GM04504 (cell line): Measurements from ENCODE around the gene KRTAP10-9.

Experiments used
- DNase-seq: peaks from one replicate; pipeline ENCODE4 v3.0.0-alpha.2; 2012; ENCODE audit warnings: low read depth

KRTAP10-9 gene

DNA sequence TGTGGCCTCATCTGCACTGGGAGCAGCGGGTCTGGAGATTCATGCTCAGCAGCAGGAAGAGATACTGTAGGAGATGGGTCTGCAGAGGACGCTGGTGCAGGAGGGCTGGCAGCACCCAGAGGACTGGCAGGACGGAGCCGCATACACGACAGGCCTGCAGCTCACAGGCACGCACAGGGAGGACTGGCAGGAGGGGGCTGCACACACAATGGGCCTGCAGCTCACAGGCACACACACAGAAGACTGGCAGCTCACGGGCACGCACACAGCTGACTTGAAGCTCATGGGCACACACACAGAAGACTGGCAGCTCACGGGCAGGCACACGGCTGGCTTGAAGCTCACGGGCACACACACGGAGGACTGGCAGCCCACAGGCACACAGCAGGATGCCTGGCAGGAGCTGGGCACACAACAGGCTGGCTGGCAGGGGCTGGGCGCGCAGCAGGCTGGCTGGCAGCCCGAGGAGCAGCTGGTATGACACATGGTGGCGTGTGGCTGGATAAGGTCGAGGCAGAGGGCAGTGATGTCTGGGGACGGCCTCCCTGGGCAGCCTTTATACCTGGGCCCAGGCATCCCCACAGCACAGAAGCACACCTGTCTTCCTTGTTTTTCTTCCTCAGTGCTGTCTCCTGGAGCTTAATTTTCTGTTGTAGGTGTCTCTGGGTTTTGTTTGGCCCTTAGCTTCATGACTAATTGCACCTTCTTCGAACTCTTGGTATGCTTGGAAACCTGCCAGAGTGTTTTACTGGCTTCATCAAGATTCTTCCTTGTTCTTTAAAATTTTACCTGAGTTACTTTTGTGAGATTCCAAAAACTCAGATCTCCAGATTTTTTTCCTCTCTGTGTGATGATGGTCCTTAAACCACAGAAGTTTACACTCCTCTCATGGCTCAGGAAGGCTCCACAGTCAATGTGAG lies 39.8 kb downstream of the KRTAP10-9 start, which contains the start of gene KRTAP12-2:
TSS of gene KRTAP12-2 (minus strand) at position 527 of the 920 bp plus-strand sequence. CDS start at position 486, 41 bp downstream.
- no peak for DNase-seq

DNA sequence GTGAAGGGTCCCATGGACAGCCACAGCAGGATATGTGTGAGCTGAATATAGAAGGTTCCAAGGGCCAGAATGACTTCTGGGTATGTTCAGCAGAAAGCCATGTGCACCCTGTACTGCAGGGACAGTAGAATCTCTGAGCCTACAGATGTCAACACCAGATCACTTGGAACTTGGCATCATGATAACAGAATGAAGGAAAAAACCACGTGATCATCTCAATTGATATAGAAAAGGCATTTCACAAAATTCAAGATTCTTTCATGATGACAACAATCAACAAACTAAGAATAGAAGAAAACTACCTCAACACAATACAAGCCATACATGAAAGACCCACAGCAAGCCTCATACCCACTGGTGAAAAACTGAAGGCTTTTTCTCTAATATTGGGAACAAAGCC lies 40.7 kb downstream of the KRTAP10-9 start:
- no peak for DNase-seq

DNA sequence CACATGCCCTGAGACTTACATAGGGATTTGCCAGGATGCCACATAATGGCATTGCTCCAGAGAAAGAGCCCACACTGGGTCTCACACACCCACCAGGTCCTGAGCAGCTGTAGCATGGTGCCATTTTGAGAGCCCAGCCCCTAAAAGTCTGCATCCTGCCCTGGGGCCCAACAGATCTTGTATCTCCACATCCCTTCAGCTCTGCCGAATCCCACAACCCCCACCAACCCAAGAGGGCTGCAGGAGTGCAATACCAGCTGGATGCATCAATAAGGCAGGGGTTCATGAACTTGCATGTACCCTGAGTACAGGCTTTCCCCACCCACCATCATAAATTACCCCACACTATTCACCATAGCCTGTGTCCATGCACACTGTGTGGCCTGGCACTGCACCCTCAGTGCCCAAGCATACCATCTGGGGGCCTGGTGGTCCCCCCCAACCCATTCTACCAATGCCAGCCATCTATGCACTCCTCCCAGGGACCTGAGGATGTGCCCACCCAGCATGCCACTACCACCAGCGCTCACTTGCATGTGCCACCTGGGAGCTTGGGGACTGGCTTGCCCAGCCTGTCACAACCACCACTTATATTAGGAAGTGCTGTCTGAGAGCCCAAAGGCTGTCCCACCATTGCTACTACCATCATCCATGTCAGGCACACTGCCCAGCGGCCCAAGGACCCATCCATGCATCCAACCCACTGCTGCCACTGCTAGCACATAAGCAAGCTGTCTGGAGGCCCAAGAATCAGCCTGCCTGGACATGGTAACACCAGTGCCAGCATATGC lies 43.9 kb downstream of the KRTAP10-9 start:
- DNase-seq = no peak

DNA sequence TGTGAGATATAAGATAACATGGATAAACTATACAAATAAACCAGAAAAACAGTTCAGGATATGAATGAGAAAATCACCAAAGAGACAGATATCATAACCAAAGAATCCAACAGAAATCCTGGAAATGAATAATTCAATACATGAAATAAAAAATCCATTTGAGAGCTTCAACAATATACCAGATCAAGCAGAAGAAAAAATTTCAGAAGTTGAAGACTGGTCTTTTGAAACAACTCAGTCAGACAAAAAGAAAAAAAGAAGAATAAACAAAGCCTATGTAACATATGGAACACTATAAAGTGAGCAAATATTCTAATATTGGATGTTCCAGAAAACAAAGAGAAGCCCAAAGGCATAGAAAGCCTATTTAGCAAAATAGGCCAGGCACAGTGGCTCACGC lies 45.0 kb downstream of the KRTAP10-9 start:
- no peak for DNase-seq

DNA sequence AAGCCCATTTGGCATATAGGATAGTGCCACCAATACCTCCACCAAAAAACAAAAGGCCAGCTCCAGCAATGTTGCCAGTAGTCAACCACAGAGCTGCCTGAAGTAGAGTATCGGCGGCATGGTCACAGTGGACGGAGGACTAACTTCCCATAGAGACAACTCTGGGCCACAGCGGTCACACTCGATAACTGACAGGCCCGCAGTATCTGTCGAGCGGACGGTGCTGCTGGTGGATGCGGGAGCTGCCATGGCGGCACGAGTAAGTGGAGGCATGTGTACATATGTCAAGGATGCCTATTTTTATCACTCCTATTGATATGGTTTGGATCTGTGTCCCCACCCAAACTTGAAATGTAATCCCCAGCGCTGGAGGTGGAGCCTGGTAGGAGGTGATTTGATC lies 51.0 kb downstream of the KRTAP10-9 start:
- no peak for DNase-seq
